ENCODE results near the gene IREB2. TPM values are rescaled to one million over a fixed set of nuclear protein-coding genes. Genes with fewer than 3 reads are reported as not detected.

IREB2 gene
- total and polyA plus RNA-seq, 2 of the 13 experiments (the other 11 are each of a cell fraction or from before 2014, with no cell fraction given): 24.2 to 30.4 TPM

DNA sequence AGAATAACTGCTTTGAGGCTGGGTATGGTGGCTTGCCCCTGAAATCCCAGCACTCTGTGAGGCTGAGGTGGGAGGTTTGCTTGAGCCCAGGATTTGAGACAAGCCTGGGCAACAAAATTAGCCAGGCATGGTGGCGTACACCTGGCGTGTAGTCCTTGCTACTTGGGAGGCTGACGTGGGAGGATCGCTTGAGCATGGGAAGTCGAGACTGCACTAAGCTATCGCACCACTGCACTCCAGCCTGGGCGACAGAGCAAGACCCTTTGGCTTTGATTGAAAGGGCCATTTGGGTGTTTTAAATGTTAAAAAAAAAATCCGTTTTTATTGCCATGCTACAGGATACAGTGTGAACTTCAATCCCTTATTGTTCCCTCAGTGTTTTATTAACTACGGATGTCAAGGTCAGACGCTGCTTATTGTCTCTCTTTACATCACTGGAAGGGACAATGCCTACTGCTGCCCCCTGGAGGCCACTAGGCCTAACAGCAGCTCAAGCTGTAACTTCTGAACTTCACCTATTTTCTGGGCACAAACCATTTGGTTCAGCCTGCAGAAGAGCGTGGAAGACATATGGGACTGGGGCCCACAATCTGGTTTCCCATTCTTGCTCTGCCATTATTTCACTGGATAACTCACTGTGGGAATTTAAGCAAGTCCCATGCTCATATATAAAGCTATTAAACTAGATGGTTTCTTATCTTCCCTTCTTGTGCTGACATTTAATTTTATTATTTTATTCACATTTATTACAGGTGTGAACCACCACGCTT is 15.3 kb upstream of the IREB2 start (continued):
- TF ChIP-seq, protein P1, sequence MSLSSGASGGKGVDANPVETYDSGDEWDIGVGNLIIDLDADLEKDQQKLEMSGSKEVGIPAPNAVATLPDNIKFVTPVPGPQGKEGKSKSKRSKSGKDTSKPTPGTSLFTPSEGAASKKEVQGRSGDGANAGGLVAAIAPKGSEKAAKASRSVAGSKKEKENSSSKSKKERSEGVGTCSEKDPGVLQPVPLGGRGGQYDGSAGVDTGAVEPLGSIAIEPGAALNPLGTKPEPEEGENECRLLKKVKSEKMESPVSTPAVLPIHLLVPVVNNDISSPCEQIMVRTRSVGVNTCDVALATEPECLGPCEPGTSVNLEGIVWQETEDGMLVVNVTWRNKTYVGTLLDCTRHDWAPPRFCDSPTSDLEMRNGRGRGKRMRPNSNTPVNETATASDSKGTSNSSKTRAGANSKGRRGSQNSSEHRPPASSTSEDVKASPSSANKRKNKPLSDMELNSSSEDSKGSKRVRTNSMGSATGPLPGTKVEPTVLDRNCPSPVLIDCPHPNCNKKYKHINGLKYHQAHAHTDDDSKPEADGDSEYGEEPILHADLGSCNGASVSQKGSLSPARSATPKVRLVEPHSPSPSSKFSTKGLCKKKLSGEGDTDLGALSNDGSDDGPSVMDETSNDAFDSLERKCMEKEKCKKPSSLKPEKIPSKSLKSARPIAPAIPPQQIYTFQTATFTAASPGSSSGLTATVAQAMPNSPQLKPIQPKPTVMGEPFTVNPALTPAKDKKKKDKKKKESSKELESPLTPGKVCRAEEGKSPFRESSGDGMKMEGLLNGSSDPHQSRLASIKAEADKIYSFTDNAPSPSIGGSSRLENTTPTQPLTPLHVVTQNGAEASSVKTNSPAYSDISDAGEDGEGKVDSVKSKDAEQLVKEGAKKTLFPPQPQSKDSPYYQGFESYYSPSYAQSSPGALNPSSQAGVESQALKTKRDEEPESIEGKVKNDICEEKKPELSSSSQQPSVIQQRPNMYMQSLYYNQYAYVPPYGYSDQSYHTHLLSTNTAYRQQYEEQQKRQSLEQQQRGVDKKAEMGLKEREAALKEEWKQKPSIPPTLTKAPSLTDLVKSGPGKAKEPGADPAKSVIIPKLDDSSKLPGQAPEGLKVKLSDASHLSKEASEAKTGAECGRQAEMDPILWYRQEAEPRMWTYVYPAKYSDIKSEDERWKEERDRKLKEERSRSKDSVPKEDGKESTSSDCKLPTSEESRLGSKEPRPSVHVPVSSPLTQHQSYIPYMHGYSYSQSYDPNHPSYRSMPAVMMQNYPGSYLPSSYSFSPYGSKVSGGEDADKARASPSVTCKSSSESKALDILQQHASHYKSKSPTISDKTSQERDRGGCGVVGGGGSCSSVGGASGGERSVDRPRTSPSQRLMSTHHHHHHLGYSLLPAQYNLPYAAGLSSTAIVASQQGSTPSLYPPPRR (CRISPR knock-in tag; IDR thresholded peaks at IDR 0.05; ENCODE audit: borderline replicate concordance): no peak
- TF ChIP-seq RARA (CRISPR knock-in tag; IDR thresholded peaks at IDR 0.05) (peak; percentile 46), ZSCAN29 (CRISPR knock-in tag; conservative IDR thresholded peaks at IDR 0.05) (0 out of 2 replicates have a peak, but pooled peaks have one; percentile 46), GTF2F1 (IDR thresholded peaks at IDR 0.05; ENCODE audit: low read length) (no peak), RFX1 (IDR thresholded peaks at IDR 0.05) (no peak), KAT8 (CRISPR knock-in tag; IDR thresholded peaks at IDR 0.05) (peak; percentile 47; the same call in 1 of the 2 replicates), GATA4 (IDR thresholded peaks at IDR 0.05; ENCODE audit: borderline replicate concordance, low read depth) (no peak), RFX3 (CRISPR knock-in tag; IDR thresholded peaks at IDR 0.05) (no peak), ZC3H13 (CRISPR knock-in tag; IDR thresholded peaks at IDR 0.05) (no peak), ZNF383 (CRISPR knock-in tag; IDR thresholded peaks at IDR 0.05; ENCODE audit: borderline replicate concordance) (no peak), FOXK1 (CRISPR knock-in tag; IDR thresholded peaks at IDR 0.05; ENCODE audit: borderline replicate concordance, low read depth) (0 out of 2 replicates have a peak, but pooled peaks have one; percentile 26), CAMTA2 (CRISPR knock-in tag; IDR thresholded peaks at IDR 0.05; ENCODE audit: borderline replicate concordance) (no peak), THYN1 (CRISPR knock-in tag; IDR thresholded peaks at IDR 0.05; ENCODE audit: borderline replicate concordance, low read depth) (no peak), ZNF251 (CRISPR knock-in tag; IDR thresholded peaks at IDR 0.05) (no peak)
- TF ChIP-seq, protein P2, sequence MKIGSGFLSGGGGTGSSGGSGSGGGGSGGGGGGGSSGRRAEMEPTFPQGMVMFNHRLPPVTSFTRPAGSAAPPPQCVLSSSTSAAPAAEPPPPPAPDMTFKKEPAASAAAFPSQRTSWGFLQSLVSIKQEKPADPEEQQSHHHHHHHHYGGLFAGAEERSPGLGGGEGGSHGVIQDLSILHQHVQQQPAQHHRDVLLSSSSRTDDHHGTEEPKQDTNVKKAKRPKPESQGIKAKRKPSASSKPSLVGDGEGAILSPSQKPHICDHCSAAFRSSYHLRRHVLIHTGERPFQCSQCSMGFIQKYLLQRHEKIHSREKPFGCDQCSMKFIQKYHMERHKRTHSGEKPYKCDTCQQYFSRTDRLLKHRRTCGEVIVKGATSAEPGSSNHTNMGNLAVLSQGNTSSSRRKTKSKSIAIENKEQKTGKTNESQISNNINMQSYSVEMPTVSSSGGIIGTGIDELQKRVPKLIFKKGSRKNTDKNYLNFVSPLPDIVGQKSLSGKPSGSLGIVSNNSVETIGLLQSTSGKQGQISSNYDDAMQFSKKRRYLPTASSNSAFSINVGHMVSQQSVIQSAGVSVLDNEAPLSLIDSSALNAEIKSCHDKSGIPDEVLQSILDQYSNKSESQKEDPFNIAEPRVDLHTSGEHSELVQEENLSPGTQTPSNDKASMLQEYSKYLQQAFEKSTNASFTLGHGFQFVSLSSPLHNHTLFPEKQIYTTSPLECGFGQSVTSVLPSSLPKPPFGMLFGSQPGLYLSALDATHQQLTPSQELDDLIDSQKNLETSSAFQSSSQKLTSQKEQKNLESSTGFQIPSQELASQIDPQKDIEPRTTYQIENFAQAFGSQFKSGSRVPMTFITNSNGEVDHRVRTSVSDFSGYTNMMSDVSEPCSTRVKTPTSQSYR (CRISPR knock-in tag; IDR thresholded peaks at IDR 0.05; ENCODE audit: borderline replicate concordance): no peak
- TF ChIP-seq, protein P3, sequence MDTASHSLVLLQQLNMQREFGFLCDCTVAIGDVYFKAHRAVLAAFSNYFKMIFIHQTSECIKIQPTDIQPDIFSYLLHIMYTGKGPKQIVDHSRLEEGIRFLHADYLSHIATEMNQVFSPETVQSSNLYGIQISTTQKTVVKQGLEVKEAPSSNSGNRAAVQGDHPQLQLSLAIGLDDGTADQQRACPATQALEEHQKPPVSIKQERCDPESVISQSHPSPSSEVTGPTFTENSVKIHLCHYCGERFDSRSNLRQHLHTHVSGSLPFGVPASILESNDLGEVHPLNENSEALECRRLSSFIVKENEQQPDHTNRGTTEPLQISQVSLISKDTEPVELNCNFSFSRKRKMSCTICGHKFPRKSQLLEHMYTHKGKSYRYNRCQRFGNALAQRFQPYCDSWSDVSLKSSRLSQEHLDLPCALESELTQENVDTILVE (CRISPR knock-in tag; IDR thresholded peaks at IDR 0.05): no peak
- TF ChIP-seq, protein P4, sequence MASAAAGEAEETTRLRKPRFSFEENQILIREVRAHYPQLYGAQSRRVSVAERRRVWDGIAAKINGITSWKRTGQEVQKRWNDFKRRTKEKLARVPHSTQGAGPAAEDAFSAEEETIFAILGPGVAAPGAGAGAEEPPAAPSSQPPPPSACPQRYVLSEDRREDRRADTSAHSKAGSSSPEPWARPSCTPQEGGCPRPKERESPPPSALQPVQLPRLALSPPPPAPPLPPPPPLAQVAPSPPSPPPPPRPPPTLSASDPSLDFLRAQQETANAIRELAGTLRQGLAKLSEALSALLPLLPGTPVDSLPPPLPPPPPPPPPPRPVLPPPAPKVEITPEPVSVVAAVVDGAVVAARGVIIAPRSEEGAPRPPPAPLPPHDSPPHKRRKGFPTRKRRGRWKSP (CRISPR knock-in tag; IDR thresholded peaks at IDR 0.05): no peak
- TF ChIP-seq, protein P5, sequence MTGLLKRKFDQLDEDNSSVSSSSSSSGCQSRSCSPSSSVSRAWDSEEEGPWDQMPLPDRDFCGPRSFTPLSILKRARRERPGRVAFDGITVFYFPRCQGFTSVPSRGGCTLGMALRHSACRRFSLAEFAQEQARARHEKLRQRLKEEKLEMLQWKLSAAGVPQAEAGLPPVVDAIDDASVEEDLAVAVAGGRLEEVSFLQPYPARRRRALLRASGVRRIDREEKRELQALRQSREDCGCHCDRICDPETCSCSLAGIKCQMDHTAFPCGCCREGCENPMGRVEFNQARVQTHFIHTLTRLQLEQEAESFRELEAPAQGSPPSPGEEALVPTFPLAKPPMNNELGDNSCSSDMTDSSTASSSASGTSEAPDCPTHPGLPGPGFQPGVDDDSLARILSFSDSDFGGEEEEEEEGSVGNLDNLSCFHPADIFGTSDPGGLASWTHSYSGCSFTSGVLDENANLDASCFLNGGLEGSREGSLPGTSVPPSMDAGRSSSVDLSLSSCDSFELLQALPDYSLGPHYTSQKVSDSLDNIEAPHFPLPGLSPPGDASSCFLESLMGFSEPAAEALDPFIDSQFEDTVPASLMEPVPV (CRISPR knock-in tag; IDR thresholded peaks at IDR 0.05): no peak

All from HepG2 (cell line).